GM21717 (cell line): ENCODE measurements around the gene OR51V1.
"Not testable (repeated sequence)": the region's sequence is repeated elsewhere in the genome, so short reads cannot be mapped to it uniquely, and the experiment has no call there.

Experiments used
- ATAC-seq: cut with Tn5 transposase; IDR thresholded peaks from one replicate; pipeline ENCODE4 v1.9.1; 2021; ENCODE audit warnings: mild to moderate bottlenecking, moderate library complexity; ENCODE audit not compliant: unreplicated experiment

Gene OR51V1

GRCh38 chr11:5200582-5200981, at the start of gene OR51V1:
OR51V1 (minus strand) TSS chr11:5200682; CDS start chr11:5200682, 0 bp downstream.
- ATAC-seq, result no peak

- ATAC-seq, result not testable (repeated sequence)
Observed at GRCh38 chr11:5249807-5250396, 49.4 kb upstream of the OR51V1 start, which contains the start of gene HBG1. HBG1 (minus strand) TSS chr11:5249857; CDS start chr11:5249804, 53 bp downstream.

GRCh38 chr11:5248498-5248897, 48.0 kb upstream of the OR51V1 start:
- ATAC-seq, result not testable (repeated sequence)

GRCh38 chr11:5247472-5248192, 47.1 kb upstream of the OR51V1 start:
- no peak for ATAC-seq

- ATAC-seq, result no peak
Observed at GRCh38 chr11:5246772-5247471, 46.4 kb upstream of the OR51V1 start.

- ATAC-seq, result no peak
Observed at GRCh38 chr11:5245155-5245554, 44.7 kb upstream of the OR51V1 start.

GRCh38 chr11:5243816-5244180, 43.3 kb upstream of the OR51V1 start:
- ATAC-seq, result no peak

GRCh38 chr11:5242933-5243815, 42.7 kb upstream of the OR51V1 start:
- ATAC-seq, result peak; percentile 81

GRCh38 chr11:5242208-5242607, 41.7 kb upstream of the OR51V1 start:
- no peak for ATAC-seq

- no peak for ATAC-seq
Observed at GRCh38 chr11:5241458-5241857, 41.0 kb upstream of the OR51V1 start.

- ATAC-seq, result no peak
Observed at GRCh38 chr11:5240458-5240857, 40.0 kb upstream of the OR51V1 start.

- no peak for ATAC-seq
Observed at GRCh38 chr11:5240056-5240455, 39.6 kb upstream of the OR51V1 start.

GRCh38 chr11:5239046-5239445, 38.6 kb upstream of the OR51V1 start:
- no peak for ATAC-seq

- no peak for ATAC-seq
Observed at GRCh38 chr11:5238486-5238885, 38.0 kb upstream of the OR51V1 start.

- ATAC-seq, result no peak
Observed at GRCh38 chr11:5237420-5237819, 36.9 kb upstream of the OR51V1 start.

GRCh38 chr11:5235364-5236095, 35.0 kb upstream of the OR51V1 start:
- ATAC-seq, result no peak

GRCh38 chr11:5234381-5234834, 33.9 kb upstream of the OR51V1 start, which contains the start of gene HBD:
HBD (minus strand) TSS chr11:5234483; CDS start chr11:5234433, 50 bp downstream.
- peak; percentile 77 for ATAC-seq

GRCh38 chr11:5233307-5233706, 32.8 kb upstream of the OR51V1 start:
- no peak for ATAC-seq

- no peak for ATAC-seq
Observed at GRCh38 chr11:5232821-5233220, 32.3 kb upstream of the OR51V1 start.

- no peak for ATAC-seq
Observed at GRCh38 chr11:5232176-5232575, 31.7 kb upstream of the OR51V1 start.
